Skeletal muscle satellite cell (primary cell): Measurements from ENCODE around the gene ANKS1B.

Experiments used
- H3K27me3 ChIP-seq: 2 replicates; pipeline ENCODE4 v1.7.0; 2013; ENCODE audit warnings: low read length; ENCODE audit not compliant: control insufficient read depth, insufficient read depth
- H3K36me3 ChIP-seq: 2 replicates; pipeline ENCODE4 v1.7.0; 2013; ENCODE audit warnings: mild to moderate bottlenecking, control low read depth, low read length; ENCODE audit not compliant: insufficient read depth
- H3K4me1 ChIP-seq: 2 replicates; pipeline ENCODE4 v1.7.0; 2013; ENCODE audit warnings: low read length; ENCODE audit not compliant: control insufficient read depth, insufficient read depth
- H3K4me2 ChIP-seq: 2 replicates; pipeline ENCODE4 v1.7.0; 2013; ENCODE audit warnings: mild to moderate bottlenecking, low read length
- H3K4me3 ChIP-seq: 2 replicates; pipeline ENCODE4 v1.7.0; 2013; ENCODE audit warnings: low read length
- H3K9ac ChIP-seq: 2 replicates; pipeline ENCODE4 v1.7.0; 2013; ENCODE audit warnings: mild to moderate bottlenecking, low read depth, low read length, moderate library complexity
- H3K9me3 ChIP-seq: replicated peaks from 2 replicates; pipeline ENCODE4 v1.7.0; 2013; ENCODE audit warnings: mild to moderate bottlenecking, control low read depth, low read length

ANKS1B gene

DNA sequence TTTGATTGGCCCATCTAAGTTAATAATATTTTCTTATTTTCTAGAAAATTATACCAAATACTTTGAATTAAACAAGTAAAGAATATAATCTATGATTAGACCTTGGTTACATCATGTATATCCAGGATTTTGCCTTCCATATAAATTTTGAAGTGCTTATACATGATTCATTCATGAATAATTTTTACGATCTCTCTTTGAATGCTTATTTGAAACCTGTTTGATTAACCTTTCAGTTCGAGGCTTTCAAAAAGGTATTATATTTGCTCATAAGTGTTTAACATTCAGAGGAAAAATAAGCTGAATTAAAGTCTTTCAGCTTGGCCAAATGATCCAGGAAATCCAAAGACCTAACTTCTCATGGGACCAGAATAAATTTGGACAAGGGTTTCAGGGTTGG lies 832.4 kb downstream of the ANKS1B start:
- no peak overlapping the region for H3K9ac ChIP-seq
- no peaks in the 10 kb centered on the region for H3K27me3 ChIP-seq
- H3K36me3 ChIP-seq: no peaks in the 10 kb centered on the region
- H3K4me2 ChIP-seq: no peak overlapping the region
- no peaks in the 10 kb centered on the region for H3K4me1 ChIP-seq
- no peaks in the 10 kb centered on the region for H3K9me3 ChIP-seq
- H3K4me3 ChIP-seq: no peak overlapping the region

DNA sequence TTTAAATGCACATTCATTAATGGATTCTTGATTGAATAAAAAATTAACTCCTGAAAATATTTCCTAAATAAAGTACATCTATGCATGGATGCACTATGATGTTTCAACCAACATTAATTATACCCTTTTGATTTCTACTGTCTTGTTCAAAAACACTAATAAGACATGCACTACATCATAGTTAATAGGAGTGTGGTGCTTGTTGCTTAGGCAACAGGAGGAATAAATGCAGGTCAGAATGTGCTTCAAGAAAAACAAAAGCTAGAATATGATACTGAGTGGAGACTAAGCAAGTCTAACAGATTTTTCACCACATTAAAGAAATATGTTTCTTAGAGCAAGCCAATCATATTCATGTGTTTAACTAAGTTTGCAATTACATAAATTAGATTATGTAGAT lies 833.0 kb downstream of the ANKS1B start:
- Histone ChIP-seq H3K4me2 (no peak overlapping the region), H3K9me3 (no peaks in the 10 kb centered on the region), H3K36me3 (no peaks in the 10 kb centered on the region), H3K4me3 (no peak overlapping the region), H3K27me3 (no peaks in the 10 kb centered on the region), H3K9ac (no peak overlapping the region), H3K4me1 (no peaks in the 10 kb centered on the region)

- no peak overlapping the region for H3K9ac ChIP-seq
- no peak overlapping the region for H3K4me2 ChIP-seq
- no peak overlapping the region for H3K4me3 ChIP-seq
- H3K9me3 ChIP-seq: no peaks in the 10 kb centered on the region
- no peaks in the 10 kb centered on the region for H3K36me3 ChIP-seq
- no peaks in the 10 kb centered on the region for H3K4me1 ChIP-seq
- H3K27me3 ChIP-seq: no peaks in the 10 kb centered on the region
Measured at GRCh38 chr12:99147130-99147529, 837.6 kb downstream of the ANKS1B start.

DNA sequence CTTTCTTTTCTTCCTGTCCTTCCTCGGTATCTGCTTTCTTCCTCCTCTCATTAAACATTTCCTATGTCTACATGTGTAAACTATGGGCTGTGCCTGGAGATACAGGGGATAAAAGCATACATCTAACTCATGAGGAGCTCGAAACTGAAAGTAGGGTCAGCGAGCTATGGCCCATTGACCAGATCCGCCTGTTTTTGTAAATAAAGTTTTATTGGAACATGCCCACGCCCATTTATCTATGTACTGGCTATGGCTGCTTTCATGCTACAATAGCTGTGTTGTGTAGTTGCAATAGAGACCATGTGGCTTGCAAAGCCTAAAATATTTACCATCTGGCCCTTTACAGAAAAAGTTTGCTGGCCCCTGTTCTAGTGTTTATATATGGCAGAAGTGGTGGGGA lies 838.0 kb downstream of the ANKS1B start:
- no peaks in the 10 kb centered on the region for H3K4me1 ChIP-seq

DNA sequence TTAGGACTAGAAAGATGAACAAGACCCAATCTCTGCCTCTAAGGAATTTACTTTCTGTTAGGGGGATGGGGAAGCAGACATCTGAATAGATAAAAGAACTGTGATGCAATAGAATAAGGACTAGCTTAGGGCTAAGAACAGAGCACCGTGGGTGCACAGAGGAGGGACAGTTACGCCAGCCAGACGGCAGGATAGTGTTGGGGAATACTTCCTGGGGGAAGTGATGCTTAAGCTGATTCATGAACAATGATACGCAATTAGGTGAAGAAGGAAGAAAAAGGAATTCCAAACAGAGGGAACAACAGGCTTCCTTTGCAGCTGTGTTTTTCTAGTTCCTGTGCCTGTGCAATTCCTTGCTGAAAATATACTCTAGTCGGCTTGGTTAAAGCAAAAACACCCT lies 838.6 kb downstream of the ANKS1B start:
- H3K27me3 ChIP-seq: no peaks in the 10 kb centered on the region
- H3K4me3 ChIP-seq: no peak overlapping the region
- no peak overlapping the region for H3K4me2 ChIP-seq
- H3K4me1 ChIP-seq: no peaks in the 10 kb centered on the region
- no peaks in the 10 kb centered on the region for H3K36me3 ChIP-seq
- H3K9ac ChIP-seq: no peak overlapping the region
- H3K9me3 ChIP-seq: no peaks in the 10 kb centered on the region

More for the DNA sequence above, 838.0 kb downstream of the ANKS1B start:
- Histone ChIP-seq H3K9ac (no peak overlapping the region), H3K4me2 (no peak overlapping the region), H3K36me3 (no peaks in the 10 kb centered on the region), H3K4me3 (no peak overlapping the region), H3K9me3 (no peaks in the 10 kb centered on the region), H3K27me3 (no peaks in the 10 kb centered on the region)

DNA sequence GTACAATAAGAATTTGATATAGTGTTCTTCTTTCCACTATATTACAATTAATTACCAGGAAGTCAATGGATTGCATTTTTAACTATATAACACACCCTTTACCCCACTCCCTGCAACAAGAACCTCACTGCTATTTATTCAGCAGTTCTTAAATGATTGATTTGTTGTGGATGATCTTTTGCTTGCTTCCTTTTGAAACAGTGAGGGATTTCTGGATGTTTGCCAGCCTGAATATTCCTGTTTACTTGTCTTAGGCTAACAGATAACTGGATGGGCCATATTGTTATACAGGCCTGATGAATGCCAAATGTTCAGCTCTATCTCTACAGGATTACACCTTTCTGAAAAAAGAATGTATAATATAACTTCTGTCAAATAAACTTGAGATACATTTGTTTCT lies 842.1 kb downstream of the ANKS1B start:
- H3K4me3 ChIP-seq: no peak overlapping the region
- no peak overlapping the region for H3K9ac ChIP-seq
- no peaks in the 10 kb centered on the region for H3K9me3 ChIP-seq
- H3K4me2 ChIP-seq: no peak overlapping the region
- no peaks in the 10 kb centered on the region for H3K36me3 ChIP-seq
- H3K4me1 ChIP-seq: no peaks in the 10 kb centered on the region
- H3K27me3 ChIP-seq: no peaks in the 10 kb centered on the region

DNA sequence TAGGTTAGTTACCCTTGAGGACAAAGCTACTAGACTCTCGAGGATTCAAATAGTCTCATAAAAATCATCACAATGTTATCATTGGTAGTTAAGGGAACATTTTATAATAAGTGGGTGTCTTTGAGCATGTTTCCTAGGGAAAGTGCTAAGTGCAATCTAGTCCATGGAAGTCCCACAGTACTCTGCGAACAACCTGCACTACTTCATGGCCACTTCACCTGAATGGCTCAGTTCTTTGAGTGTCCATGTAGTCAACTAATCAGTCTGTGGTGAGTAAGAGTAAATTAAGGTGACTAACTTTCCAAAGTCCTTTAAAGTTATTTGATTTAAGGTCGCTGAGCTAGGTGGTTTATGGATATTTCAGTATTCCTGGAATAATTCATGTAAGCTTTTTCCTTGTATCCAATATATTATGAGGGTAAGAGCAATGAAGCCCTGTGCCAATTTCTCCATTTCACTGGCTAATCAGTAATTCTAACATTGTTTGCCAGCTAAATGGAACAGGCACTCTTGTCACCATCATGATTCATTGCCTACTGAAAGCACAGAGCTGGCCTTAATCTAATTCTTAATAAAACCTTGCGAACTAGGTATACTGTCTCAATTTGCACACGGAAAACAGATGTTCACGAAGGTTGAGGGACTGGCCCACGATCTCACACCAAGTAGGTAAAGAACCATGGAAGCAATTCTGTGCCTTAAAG lies 844.6 kb downstream of the ANKS1B start:
- Histone ChIP-seq H3K27me3 (no peaks in the 10 kb centered on the region), H3K4me3 (no peak overlapping the region), H3K4me1 (peaks cover 6% of the 10 kb centered on the region), H3K9me3 (no peaks in the 10 kb centered on the region), H3K4me2 (no peak overlapping the region), H3K9ac (no peak overlapping the region), H3K36me3 (no peaks in the 10 kb centered on the region)

GRCh38 chr12:99138393-99138792 lies 846.3 kb downstream of the ANKS1B start:
- Histone ChIP-seq H3K36me3 (no peaks in the 10 kb centered on the region), H3K4me2 (no peak overlapping the region), H3K27me3 (no peaks in the 10 kb centered on the region), H3K4me3 (no peak overlapping the region), H3K4me1 (peaks cover 6% of the 10 kb centered on the region), H3K9ac (no peak overlapping the region), H3K9me3 (no peaks in the 10 kb centered on the region)

- no peaks in the 10 kb centered on the region for H3K36me3 ChIP-seq
- no peak overlapping the region for H3K9ac ChIP-seq
- no peak overlapping the region for H3K4me2 ChIP-seq
- no peaks in the 10 kb centered on the region for H3K9me3 ChIP-seq
- no peak overlapping the region for H3K4me3 ChIP-seq
- H3K27me3 ChIP-seq: no peaks in the 10 kb centered on the region
- H3K4me1 ChIP-seq: peaks cover 6% of the 10 kb centered on the region
Measured at GRCh38 chr12:99137124-99137855, 847.4 kb downstream of the ANKS1B start.

GRCh38 chr12:99136516-99136915 lies 848.2 kb downstream of the ANKS1B start:
- H3K9ac ChIP-seq: no peak overlapping the region
- H3K27me3 ChIP-seq: no peaks in the 10 kb centered on the region
- H3K9me3 ChIP-seq: no peaks in the 10 kb centered on the region
- no peak overlapping the region for H3K4me3 ChIP-seq
- H3K36me3 ChIP-seq: no peaks in the 10 kb centered on the region
- no peak overlapping the region for H3K4me2 ChIP-seq
- peaks cover 12% of the 10 kb centered on the region for H3K4me1 ChIP-seq

DNA sequence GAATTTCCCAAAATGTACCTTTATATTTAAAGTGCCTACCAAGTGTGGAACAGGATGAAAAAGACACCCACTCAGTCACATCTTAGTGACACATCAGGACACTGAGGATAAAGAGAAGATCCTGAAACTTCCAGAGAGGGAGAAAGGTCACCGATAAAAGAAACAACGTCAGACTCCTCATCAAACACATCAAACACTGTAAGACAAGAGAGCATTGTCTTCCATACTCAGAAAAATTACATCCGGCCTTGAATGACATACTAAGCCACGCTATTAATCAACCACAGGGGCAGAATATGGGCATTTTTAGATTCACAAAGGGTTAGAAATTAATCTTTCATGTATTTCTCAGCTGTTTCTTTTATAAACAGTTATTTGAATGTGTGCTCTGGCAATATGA lies 849.4 kb downstream of the ANKS1B start:
- Histone ChIP-seq H3K4me2 (no peak overlapping the region), H3K4me1 (peaks cover 21% of the 10 kb centered on the region), H3K4me3 (no peak overlapping the region), H3K36me3 (no peaks in the 10 kb centered on the region), H3K9me3 (no peaks in the 10 kb centered on the region), H3K9ac (no peak overlapping the region), H3K27me3 (no peaks in the 10 kb centered on the region)

- Histone ChIP-seq H3K9ac (no peak overlapping the region), H3K4me2 (no peak overlapping the region), H3K4me1 (peaks cover 21% of the 10 kb centered on the region), H3K27me3 (no peaks in the 10 kb centered on the region), H3K4me3 (no peak overlapping the region), H3K9me3 (no peaks in the 10 kb centered on the region), H3K36me3 (no peaks in the 10 kb centered on the region)
Measured at GRCh38 chr12:99133401-99133800, 851.3 kb downstream of the ANKS1B start.
